NCI-H774 (cell line): ENCODE results near the gene GPATCH1.
"Not testable (repeated sequence)": the region's sequence is repeated elsewhere in the genome, so short reads cannot be mapped to it uniquely, and the experiment has no call there.

Source experiments
- DNase-seq: peaks from one replicate; lab custom pipeline; 2025; lab: John Stamatoyannopoulos, UW

The GPATCH1 gene

DNA sequence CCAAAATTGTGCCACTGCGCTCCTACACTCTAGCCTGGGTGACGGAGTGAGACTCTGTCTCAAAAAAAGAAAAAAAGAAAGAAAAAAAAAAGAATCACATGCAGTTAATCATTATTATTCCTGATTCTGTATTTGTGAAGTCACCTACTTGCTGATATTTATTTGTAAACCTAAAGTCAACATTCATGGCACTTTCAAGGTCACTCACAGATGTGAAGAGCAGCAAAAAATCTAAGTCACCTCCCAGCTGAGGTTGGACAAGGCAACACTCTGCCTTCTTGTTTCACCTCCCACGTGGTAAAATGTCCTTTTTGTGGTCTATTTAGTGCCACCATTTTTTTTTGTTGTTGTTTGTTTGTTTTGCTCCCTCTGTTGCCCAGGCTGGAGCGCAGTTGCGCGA is 77.4 kb downstream of the GPATCH1 start:
- no peak for DNase-seq

DNA sequence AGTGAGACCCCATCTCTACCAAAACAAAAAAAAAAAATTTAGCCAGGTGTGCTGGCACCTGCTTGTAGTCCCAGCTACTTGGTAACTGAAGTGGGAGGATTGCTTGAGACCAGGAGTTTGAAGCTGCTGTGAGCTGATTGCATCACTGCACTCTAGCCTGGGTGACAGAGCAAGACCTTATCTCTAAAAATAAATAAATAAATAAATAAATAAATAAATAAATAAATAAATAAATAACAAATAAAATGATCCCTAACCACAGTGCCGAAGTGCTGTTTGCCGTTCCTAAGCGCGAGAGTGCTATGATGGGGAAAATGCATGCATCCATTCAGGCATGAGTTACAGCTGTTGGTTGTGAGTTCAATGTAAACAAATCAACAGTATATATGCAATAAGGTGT is 78.2 kb downstream of the GPATCH1 start:
- DNase-seq: no peak

DNA sequence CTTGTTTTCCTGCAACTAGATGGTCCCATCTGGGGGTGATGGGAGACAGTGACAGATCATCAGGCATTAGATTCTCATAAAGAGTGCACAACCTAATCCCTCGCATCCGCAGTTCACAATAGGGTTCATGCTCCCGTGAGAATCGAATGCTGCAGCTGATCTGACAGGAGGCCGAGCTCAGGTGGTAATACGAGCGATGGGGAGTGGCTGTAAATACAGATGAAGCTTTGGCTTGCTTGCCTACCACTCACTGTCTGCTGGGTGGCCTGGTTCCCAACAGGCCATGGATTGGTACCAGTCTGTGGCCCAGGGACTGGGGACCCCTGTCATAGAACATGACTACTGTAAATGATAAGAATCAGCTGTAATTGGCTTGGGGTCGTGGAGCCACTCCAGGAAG is 78.9 kb downstream of the GPATCH1 start:
- no peak for DNase-seq

DNA sequence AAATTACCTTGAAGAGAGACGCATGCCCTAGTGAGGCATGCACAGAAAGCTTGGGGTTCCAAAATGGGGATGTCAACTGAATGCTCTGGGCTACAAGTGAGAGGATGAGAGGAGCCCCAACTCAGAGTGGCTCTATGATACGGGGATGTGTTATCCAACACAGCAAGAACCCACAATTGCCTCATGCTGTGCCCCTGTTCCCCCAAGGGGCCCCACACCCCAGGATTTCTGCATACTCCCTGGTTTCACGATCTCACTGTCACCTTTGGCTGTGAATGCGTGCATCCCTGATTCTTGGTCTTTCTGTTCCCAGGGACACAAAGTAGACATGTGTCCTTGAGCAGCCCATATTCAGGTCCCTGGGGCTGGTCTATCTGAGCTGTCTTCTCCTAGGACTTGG is 80.2 kb downstream of the GPATCH1 start:
- no peak for DNase-seq

DNA sequence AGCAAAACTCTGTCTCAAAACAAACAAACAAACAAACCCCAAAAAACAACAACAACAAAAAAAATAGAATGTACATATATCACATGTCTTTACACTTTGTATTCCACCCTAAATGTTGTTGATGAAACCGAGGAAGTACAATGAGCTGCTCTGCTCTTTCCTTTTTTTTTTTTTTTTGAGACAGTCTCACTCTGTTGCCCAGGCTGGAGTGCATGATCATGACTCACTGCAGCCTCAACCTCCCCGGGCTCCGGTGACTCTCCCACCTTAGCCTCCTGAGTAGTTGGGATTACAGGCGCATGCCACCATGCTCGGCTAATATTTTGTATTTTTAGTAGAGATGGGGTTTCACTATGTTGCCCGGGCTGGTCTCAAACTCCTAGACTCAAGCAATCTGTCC is 82.5 kb downstream of the GPATCH1 start:
- no peak for DNase-seq

DNA sequence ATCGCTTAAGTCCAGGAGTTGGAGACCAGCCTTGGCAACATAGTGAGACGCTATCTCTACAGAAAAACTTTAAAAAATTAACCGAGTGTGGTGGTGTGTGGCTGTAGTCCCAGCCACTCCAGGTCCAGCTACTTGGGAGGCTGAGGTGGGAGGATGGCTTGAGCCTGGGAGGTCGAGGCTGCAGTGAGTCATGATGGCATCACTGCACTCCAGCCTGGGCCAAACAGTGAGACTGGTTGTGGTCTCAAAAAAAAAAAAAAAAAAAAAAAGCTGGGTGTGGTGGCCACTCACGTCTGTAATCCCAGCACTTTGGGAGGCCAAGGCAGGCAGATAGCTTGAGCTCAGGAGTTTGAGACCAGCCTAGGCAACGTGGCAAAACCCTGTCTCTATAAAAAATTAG is 85.1 kb downstream of the GPATCH1 start:
- DNase-seq: not testable (repeated sequence)

DNA sequence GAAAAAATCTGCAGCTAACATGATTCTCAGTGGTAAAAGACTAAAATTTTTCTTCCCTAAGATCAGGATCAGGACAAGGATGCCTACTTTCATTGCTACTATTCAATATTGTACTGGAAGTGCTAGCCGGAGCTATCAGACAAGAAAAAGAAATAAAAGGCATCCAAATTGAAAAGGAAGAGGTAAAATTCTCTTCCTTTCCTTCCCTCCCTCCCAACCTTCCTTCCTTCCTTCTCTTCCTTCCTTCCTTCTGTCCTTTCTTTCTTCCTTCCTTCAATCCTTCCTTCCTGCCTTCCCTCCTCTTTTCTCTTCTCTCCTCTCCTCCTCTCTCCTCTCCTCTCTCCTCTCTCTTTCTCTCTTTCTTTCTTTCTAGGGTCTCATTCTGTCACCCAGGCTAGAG is 86.5 kb downstream of the GPATCH1 start:
- DNase-seq: no peak

DNA sequence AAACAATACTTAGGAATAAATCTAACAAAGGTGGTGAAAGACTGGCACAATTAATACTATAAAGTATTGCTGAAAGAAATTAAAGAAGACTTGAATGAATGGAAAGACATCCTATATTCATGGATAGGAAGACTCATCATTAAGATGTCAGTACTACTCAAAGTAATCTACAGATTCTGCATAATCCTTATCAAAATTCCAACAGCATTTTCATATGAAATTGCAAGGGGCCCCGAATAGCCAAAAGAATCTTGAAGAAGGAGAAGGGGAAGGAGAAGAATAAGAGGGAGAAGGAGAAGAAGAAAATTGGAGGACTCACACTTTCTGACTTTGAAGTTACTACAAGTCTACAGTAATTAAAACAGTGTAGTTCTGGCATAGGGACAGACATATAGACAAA is 87.5 kb downstream of the GPATCH1 start:
- no peak for DNase-seq

DNA sequence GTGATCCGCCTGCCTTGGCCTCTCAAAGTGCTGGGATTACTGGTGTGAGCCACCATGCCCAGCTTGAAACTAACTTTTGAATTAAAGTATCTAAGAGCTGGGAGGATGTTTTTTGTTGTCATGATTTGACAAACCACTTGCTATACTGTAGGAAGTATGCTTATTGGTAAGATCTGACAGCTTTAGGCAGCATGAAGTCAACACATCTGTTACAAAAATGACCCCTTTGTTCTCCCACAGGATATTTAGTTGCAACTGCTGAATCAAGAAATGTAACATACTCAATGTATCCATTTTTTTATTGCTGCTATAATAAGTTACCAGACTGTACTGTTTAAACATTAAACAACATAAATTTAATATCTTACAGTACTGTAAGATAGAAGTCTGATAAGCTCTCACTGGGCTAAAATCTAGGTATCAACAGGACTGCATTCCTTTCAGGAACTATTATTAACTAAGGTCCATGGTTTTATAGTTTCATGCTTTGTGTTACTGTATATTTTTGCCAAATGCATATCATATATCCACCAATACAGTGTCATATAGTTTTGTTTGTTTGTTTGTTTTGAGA is 90.3 kb downstream of the GPATCH1 start:
- DNase-seq: no peak

DNA sequence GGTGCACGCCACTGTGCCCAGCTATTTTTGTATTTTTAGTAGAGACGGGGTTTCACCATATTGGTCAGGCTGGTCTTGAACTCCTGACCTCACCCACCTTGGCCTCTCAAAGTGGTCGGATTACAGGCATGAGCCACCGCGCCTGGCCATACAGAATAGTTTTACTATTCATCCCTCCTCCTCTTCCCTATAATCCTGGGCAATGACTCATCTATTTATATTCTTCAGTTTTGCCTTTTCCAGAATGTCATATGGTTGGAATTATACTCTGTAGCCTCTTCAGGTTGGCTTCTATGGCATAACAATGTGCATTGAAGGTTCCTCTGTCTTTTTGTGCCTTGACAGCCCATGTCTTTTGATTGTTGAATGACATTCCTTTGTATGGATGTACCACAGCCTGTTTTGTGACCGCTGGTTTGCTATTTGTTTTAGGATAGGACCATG is 91.0 kb downstream of the GPATCH1 start:
- no peak for DNase-seq

DNA sequence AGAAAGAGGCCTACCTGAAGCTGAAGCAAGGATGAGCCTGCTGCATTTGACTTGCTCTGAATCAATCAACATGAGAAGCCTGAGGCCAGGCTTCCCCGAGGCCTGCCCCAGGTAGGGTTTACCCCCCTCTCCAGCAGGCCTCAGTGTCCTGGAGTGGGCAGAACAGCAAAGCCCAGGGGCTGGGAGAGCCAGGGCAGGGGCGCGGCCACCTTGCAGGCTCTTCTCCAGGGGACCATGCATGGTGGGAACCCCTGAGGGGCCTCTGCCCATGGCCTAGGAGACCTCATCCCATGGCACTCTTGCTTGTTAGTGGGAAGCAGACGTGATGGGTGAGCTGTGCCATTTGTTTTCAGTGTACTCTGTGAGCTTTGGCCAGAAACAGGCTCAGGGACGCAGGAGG is 93.2 kb downstream of the GPATCH1 start:
- no peak for DNase-seq

DNA sequence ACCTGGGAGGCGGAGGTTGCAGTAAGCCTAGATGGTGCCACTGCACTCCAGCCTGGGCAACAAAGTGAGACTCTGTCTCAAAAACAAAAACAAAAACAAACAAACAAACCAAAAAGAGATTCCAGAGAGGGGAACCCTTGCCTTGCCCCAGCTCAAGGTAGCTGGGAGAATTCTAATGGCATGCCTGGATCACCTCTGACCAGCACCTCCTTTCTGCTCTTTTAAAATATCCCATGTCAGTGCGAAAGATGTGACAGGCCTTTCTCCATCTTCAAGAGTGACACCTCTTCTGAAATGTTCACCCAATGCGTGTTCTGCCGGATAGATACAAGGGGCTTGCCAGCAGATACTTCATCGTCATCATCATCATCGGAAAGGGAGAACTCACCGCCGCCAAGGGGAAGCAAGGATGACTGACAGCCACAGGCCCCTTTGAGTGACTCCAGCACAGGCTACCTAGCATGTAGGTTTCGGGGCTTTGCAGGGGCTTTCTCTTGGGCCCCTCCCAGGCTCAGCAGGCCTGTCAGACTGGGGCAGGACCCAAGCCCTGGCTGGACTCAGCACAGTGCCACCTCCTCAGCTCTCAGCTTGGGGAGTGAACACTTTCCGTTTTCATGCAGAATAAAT is 94.3 kb downstream of the GPATCH1 start:
- no peak for DNase-seq

DNA sequence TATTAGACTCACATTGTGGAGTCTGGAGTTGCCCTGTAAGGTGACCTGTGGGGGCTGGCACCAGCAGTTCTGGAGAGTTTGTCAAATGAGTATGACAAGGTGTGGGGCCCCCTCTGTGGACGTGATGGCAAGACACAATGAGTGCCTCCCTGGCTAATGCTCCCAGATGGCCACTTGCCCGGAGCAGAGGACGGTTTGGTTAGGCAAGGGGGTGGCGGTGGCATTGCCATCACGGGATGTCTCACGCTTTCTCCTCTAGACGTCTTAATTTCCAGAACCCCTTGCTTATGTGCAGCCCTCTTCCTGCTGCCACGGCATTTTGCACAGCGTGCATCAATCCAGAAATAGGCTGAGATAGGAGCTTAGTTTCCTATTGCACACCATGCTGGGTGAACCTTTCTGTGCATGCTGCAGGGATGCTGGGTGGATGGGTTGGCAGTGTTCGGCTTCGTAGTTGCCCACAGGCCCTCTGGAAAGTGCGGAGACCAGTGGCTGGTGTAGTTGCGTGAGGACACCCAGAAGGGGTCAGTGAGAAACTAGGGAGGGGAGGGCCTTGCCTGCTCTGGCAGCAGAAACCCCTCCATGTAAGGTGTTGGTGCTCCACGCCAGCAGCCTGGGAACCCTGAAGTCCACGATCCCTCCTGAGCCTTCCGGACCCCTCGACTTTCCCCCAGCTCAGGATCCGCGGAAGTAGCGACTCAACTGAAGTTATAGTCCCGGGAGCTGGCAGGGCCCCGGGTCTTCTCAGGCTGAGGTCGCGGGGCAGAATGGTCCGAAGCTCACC is 95.1 kb downstream of the GPATCH1 start:
- no peak for DNase-seq

DNA sequence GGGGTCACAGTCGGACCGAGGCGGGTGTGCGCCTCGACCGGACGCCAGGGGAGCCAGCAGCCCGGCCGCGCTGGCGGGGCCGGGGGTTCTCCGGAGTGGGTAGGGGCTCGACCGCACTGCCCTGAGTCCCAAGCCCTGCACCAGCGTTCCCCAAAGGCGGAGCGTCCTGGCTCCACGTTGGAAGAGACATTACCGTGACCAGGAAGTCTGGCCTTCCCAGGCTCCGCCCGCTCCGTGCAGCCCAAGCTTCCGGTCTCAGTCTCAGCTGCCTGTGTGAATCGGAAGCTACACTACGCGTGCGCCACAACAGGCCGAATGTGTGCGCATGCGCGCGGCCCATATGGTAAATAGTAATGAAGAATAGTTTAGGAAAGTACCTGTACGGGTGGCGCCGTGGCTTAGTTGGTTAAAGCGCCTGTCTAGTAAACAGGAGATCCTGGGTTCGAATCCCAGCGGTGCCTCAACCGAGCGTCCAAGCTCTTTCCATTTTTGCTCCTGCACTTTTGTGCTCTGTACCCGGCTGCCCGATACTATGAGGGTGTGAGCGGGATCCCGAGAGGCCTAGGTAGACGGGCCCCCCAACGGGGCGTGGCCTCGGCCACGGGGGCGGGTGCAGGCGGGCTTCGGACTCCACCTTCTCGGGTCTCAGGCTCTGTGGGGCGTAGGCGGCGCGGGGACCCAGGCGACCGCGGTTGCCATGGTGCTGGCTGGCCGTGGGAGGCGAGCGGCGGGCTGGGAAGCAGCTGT is 95.9 kb downstream of the GPATCH1 start:
- DNase-seq: peak; percentile 98

DNA sequence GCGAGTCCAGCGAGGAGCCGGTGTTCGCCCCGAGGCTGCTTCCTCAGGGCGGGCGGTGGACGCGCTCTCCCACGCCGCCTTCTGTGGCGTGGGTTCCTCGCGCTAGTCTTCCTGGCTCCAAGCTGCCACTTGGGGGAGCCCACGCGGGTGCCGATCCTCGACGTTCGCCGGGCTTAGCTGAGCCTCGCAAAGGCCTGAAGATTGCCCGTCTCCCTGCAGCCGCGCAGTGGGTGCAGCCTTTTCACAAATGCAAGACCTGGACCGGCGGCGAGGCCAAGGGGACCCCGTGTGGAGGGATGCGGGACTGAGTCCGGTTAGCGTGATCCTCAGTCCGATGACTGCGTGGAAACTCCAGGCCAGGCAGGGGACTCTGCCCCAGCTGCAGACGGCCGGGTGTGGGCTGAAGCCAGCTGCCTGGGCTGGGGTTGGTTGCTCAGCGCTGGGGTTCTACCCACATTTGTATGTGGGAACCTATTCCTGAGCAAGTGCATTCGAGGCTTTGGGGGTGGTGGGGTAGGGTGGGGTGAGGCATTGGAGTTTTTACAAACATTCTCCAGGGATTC is 96.5 kb downstream of the GPATCH1 start:
- DNase-seq: no peak
